B cell (primary cell): ENCODE data around the gene GAS5. TPM values are rescaled to one million over a fixed set of nuclear protein-coding genes. Genes with fewer than 3 reads are reported as not detected.

Experiments
- ATAC-seq: fragments of 200-7000 bp; cut with Tn5 transposase; one replicate; pipeline ENCODE4 v1.10.0; 2021; ENCODE audit warnings: low read depth, mild to moderate bottlenecking, moderate number of reproducible peaks, moderate library complexity
- CTCF ChIA-PET: fragments of 350-600 bp; sonication (Branson Sonifier 250); formaldehyde crosslinking; loops from one replicate; lab custom pipeline; 2021; ENCODE audit warnings: antibody characterized with exemption, inconsistent platforms; lab: Charles Lee
- POLR2A ChIA-PET: fragments of 350-600 bp; sonication (Branson Sonifier 250); formaldehyde crosslinking; loops from one replicate; lab custom pipeline; 2021; ENCODE audit warnings: antibody characterized with exemption; lab: Charles Lee
- DNase-seq: peaks from one replicate; pipeline ENCODE4 v3.0.0; 2013
- H2AFZ ChIP-seq: 2 replicates; pipeline ENCODE4 v1.6.1; 2012; ENCODE audit warnings: mild to moderate bottlenecking, low read depth, low read length; ENCODE audit not compliant: insufficient read depth, poor library complexity, severe bottlenecking
- H3K27ac ChIP-seq, 2 donors: 1 replicate in 1 of 2; 2 replicates in 1 of 2; pipeline ENCODE4 v1.5.1; 2012 to 2013; ENCODE audit warnings: low read length in 2 of 2, mild to moderate bottlenecking in 2 of 2, moderate library complexity in 1 of 2
- H3K27me3 ChIP-seq, 4 experiments: fragments of 200-600 bp in 1 of 4; sonication (generic) in 1 of 4; replicated peaks in 1 of 4; 1 replicate in 2 of 4; 2 replicates in 2 of 4; pipeline versions ENCODE4 v1.6.1 to v1.7.0; 2013 to 2016; ENCODE audit warnings: low read length in 3 of 4, mild to moderate bottlenecking in 2 of 4, mixed read lengths in 1 of 4, moderate library complexity in 1 of 4; ENCODE audit not compliant: insufficient read depth in 4 of 4, control insufficient read depth in 3 of 4; ENCODE audit errors: control extremely low read depth in 1 of 4
- H3K36me3 ChIP-seq, 2 experiments: replicated peaks in 1 of 2; 1 replicate in 1 of 2; 2 replicates in 1 of 2; pipeline versions ENCODE4 v1.6.1 to v1.7.1; 2013; ENCODE audit warnings: low read length in 1 of 2; ENCODE audit not compliant: insufficient read depth in 2 of 2, control insufficient read depth in 1 of 2; ENCODE audit errors: control extremely low read depth in 1 of 2, extremely low read depth in 1 of 2
- H3K4me1 ChIP-seq, 2 donors: fragments of 200-600 bp in 1 of 2; sonication (generic) in 1 of 2; 1 replicate in 1 of 2; 2 replicates in 1 of 2; pipeline versions ENCODE4 v1.5.1 to v1.6.1; 2013 to 2017; ENCODE audit warnings: low read length in 2 of 2; ENCODE audit not compliant: control insufficient read depth in 2 of 2, insufficient read depth in 2 of 2
- H3K4me2 ChIP-seq: replicated peaks from 2 replicates; pipeline ENCODE3; 2012; ENCODE audit warnings: mild to moderate bottlenecking, low read depth, low read length; ENCODE audit not compliant: poor library complexity, severe bottlenecking
- H3K4me3 ChIP-seq, 5 experiments: fragments of 200-600 bp in 1 of 5; sonication (generic) in 1 of 5; 1 replicate in 3 of 5; 2 replicates in 2 of 5; pipeline versions ENCODE4 v1.5.1 to v1.7.0; 2011 to 2016; ENCODE audit warnings: low read length in 4 of 5, mild to moderate bottlenecking in 4 of 5, low read depth in 2 of 5, control low read depth in 1 of 5, moderate library complexity in 1 of 5; ENCODE audit not compliant: insufficient read depth in 1 of 5; ENCODE audit errors: control extremely low read depth in 1 of 5, extremely low read depth in 1 of 5
- H3K79me2 ChIP-seq: fragments of 200-600 bp; sonication (generic); one replicate; pipeline ENCODE4 v1.6.0; 2016; ENCODE audit warnings: low read length; ENCODE audit not compliant: control insufficient read depth, insufficient read depth
- H3K9ac ChIP-seq: fragments of 200-600 bp; sonication (generic); 2 replicates; pipeline ENCODE4 v1.6.1; 2017; ENCODE audit warnings: mild to moderate bottlenecking, low read length, moderate library complexity
- H3K9me3 ChIP-seq, 3 donors: one replicate each; pipeline versions ENCODE4 v1.6.1 to v1.7.1; 2013; ENCODE audit warnings: low read length in 2 of 3; ENCODE audit not compliant: control insufficient read depth in 2 of 3, insufficient read depth in 1 of 3; ENCODE audit errors: control extremely low read depth in 1 of 3
- H4K20me1 ChIP-seq: 2 replicates; pipeline ENCODE4 v1.6.0; 2012; ENCODE audit warnings: mild to moderate bottlenecking, low read length; ENCODE audit not compliant: insufficient read depth, control insufficient read depth, poor library complexity, severe bottlenecking
- H3K27ac Mint-ChIP-seq: one replicate; pipeline ENCODE4 v1.8.0; 2021; ENCODE audit warnings: mixed read lengths
- H3K27me3 Mint-ChIP-seq: one replicate; pipeline ENCODE4 v1.8.0; 2021; ENCODE audit warnings: mixed read lengths
- H3K4me1 Mint-ChIP-seq: one replicate; pipeline ENCODE4 v1.8.0; 2021; ENCODE audit warnings: mixed read lengths
- H3K4me3 Mint-ChIP-seq: one replicate; pipeline ENCODE4 v1.8.0; 2021; ENCODE audit warnings: mixed read lengths
- H3K9me3 Mint-ChIP-seq: one replicate; pipeline ENCODE4 v1.8.0; 2022; ENCODE audit warnings: mixed read lengths; ENCODE audit not compliant: insufficient read depth
- EZH2 ChIP-seq: IDR thresholded peaks from 2 replicates; pipeline ENCODE4 v1.6.1; 2012; ENCODE audit warnings: borderline replicate concordance, low read depth, mild to moderate bottlenecking, moderate library complexity, low read length; ENCODE audit not compliant: insufficient read depth, poor library complexity, severe bottlenecking
- WGBS: methylation state at CpG from one replicate; pipeline ENCODE4 v1.1.5; 2013; ENCODE audit warnings: missing lambda C conversion rate; ENCODE audit not compliant: insufficient coverage; 5-methylcytosine and 5-hydroxymethylcytosine counted together
- intact Hi-C: fragments of 100-400 bp; cut with micrococcal nuclease; formaldehyde crosslinking; loops from one replicate; pipeline ENCODE4 v1.10.0; 2022
- polyA plus RNA-seq: library from polyadenylated mRNA; depleted of rRNA; stranded (reverse); fragments of >200 nt; gene quantifications from 2 replicates; pipeline ENCODE4 v1.2.3, GENCODE V29; 2012
- total RNA-seq, 2 donors: library from RNA; stranded (reverse); fragments of 120-200 nt in 1 of 2; gene quantifications; 1 replicate in 1 of 2; 2 replicates in 1 of 2; pipeline versions ENCODE4 v1.2.3 to v1.2.4, GENCODE V29; 2013 to 2022
- TF ChIP-seq, protein P1 (sequence below): fragments of 200-600 bp; IDR thresholded peaks from one replicate; pipeline ENCODE4 v1.8.0; 2022; ENCODE audit warnings: antibody characterized with exemption, mild to moderate bottlenecking

The GAS5 gene
- total and polyA plus RNA-seq, 2 donors (not counting 1 experiment from before 2014, with no cell fraction given), result 472 to 622 TPM

DNA sequence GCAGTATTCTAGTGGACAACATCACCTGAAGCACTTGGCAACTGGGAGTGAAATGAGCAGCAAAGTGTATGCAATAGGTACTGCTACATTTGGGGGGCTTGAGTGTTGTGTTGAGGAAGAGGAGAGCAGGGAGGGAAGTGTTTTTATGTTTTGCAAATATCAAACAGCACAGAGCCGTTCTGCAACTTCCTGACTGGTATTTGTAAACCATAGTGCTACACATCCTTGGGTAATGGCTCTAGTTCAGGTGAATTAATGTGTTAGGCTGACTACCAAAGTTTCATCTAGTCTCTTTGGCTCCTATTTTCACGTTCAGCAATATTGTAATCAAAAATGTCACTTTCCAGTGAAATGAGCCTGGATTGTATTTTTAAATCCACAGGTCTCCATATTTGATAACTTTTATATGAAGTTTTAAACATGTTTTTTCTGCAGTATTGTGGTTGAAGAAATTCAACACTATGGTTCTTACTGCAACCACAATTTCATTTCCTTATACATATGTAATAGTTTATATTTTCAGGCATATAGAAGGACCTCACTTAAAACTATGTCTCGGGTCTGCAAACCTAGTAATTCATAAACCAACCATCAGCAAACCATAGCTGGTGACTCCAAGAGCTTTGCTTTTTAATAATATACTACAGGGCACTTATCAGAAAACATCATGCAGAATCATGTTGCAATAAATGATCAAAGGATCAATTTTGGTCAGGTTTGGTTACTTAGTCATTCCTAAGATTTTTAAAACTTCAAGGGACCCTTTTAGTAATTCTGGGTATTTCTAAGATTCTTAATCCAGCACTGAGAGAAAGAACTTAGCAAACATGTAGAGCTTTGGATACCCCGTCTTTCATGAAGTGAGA is 19.2 kb upstream of the GAS5 start:
- CTCF ChIA-PET, result interaction anchor here (0.6 kb wide), 1 partner anchor 212 kb away, joined by 3 read pairs; no protein-coding TSS in a partner anchor
- Mint-ChIP-seq H3K4me3 (no peak overlapping the region), H3K4me1 (no peaks in the 10 kb centered on the region), H3K9me3 (no peaks in the 10 kb centered on the region), H3K27me3 (no peaks in the 10 kb centered on the region), H3K27ac (no peak overlapping the region)
- ATAC-seq, result no peak
- no peak overlapping the region for H3K27ac ChIP-seq
- 100% methylated on average over 1 of the region's 4 CpGs for WGBS
- H2AFZ ChIP-seq, result no peak overlapping the region
- H4K20me1 ChIP-seq, result peaks cover 6% of the 10 kb centered on the region
- no peak overlapping the region for H3K4me3 ChIP-seq
- H3K9me3 ChIP-seq, result no peaks in the 10 kb centered on the region
- no peak overlapping the region for H3K4me2 ChIP-seq
- POLR2A ChIA-PET, result interaction anchor here (0.6 kb wide), 1 partner anchor 19 kb away, joined by 4 read pairs; the partner anchor contains the start of genes GAS5 and ZBTB37
- TF ChIP-seq EZH2, result no peak
- TF ChIP-seq, protein P1, sequence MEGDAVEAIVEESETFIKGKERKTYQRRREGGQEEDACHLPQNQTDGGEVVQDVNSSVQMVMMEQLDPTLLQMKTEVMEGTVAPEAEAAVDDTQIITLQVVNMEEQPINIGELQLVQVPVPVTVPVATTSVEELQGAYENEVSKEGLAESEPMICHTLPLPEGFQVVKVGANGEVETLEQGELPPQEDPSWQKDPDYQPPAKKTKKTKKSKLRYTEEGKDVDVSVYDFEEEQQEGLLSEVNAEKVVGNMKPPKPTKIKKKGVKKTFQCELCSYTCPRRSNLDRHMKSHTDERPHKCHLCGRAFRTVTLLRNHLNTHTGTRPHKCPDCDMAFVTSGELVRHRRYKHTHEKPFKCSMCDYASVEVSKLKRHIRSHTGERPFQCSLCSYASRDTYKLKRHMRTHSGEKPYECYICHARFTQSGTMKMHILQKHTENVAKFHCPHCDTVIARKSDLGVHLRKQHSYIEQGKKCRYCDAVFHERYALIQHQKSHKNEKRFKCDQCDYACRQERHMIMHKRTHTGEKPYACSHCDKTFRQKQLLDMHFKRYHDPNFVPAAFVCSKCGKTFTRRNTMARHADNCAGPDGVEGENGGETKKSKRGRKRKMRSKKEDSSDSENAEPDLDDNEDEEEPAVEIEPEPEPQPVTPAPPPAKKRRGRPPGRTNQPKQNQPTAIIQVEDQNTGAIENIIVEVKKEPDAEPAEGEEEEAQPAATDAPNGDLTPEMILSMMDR, result no peak
- no peaks in the 10 kb centered on the region for H3K4me1 ChIP-seq
- intact Hi-C loops, result no loop called here
- H3K27me3 ChIP-seq, result no peaks in the 10 kb centered on the region
- H3K9ac ChIP-seq, result no peak overlapping the region
- peaks cover 2 to 27% of the 10 kb centered on the region in 2 experiments for H3K36me3 ChIP-seq
- no peak for DNase-seq
- peaks cover 30% of the 10 kb centered on the region for H3K79me2 ChIP-seq

DNA sequence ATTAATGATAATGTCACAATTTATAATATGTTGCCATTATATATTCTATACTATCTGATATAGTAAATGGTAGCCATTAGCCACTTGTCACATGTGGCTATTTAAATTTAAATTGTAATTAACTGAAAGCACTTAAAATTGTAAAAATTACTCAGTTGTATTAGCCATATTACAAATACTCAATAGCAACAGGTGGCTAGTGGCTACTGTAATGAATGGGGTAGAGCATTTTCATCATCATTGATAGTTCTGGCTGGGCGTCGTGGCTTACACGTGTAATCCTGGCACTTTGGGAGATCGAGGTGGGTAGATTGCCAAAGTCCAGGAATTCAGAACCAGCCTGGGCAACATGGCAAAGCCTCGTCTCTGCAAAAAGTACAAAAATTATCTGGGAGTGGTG is 16.9 kb upstream of the GAS5 start:
- POLR2A ChIA-PET, result interaction anchor here (0.5 kb wide), 1 partner anchor 35 kb away, joined by 15 read pairs; no protein-coding TSS in a partner anchor
- WGBS, result 100% methylated on average over 3 of the region's 5 CpGs

More for the DNA sequence above, 16.9 kb upstream of the GAS5 start:
- Histone ChIP-seq H3K79me2 (peaks cover 22% of the 10 kb centered on the region), H3K4me3 (no peak overlapping the region), H3K9ac (no peak overlapping the region), H3K9me3 (no peaks in the 10 kb centered on the region), H4K20me1 (no peaks in the 10 kb centered on the region), H3K27ac (no peak overlapping the region), H3K4me2 (no peak overlapping the region), H2AFZ (no peak overlapping the region), H3K36me3 (peaks cover 2 to 36% of the 10 kb centered on the region in 2 experiments), H3K4me1 (no peaks in the 10 kb centered on the region), H3K27me3 (no peaks in the 10 kb centered on the region)
- no peaks in the 10 kb centered on the region for H3K9me3 Mint-ChIP-seq
- no peak overlapping the region for H3K27ac Mint-ChIP-seq
- TF ChIP-seq, protein P1, result no peak
- TF ChIP-seq EZH2, result no peak
- H3K4me3 Mint-ChIP-seq, result no peak overlapping the region
- no peak for DNase-seq
- H3K27me3 Mint-ChIP-seq, result no peaks in the 10 kb centered on the region
- intact Hi-C loops, result no loop called here
- CTCF ChIA-PET, result no interaction called here
- ATAC-seq, result no peak
- no peaks in the 10 kb centered on the region for H3K4me1 Mint-ChIP-seq
